ENCODE data around the gene WBP4. TPM values are rescaled to one million over a fixed set of nuclear protein-coding genes. Genes with fewer than 3 reads are reported as not detected.

Gene WBP4
- total and polyA plus RNA-seq, 2 of the 4 experiments (the other 2 are of a cell fraction), result 4.3 to 11.0 TPM

GRCh38 chr13:41075034-41075433, 13.7 kb downstream of the WBP4 start:
- H3K9me3 ChIP-seq (ENCODE audit: control insufficient read depth, insufficient read depth, low read length), result no peaks in the 10 kb centered on the region
- BruUV-seq (replicated peaks), result no TSS peak
- intact Hi-C loops (cut with micrococcal nuclease) (loop anchor here (1.0 to 2.0 kb wide), 3 partner anchors 147 to 582 kb away; partner anchors contain the start of gene NAA16), in situ Hi-C loops (cut with MboI; ENCODE audit: low sequenced_read_pairs) (loop anchor here (10.0 to 25.0 kb wide), 2 partner anchors 150 to 237 kb away; partner anchors contain the start of gene NAA16), dilution Hi-C loops (cut with HindIII; ENCODE audit: low sequenced_read_pairs, unreplicated experiment) (no loop called here)
- ChIA-PET CTCF (interaction anchor here (0.6 kb wide), 1 partner anchor 540 kb away, joined by 3 read pairs; no protein-coding TSS in a partner anchor), POLR2A (ENCODE audit: unreplicated experiment) (no interaction called here)
- no peak overlapping the region for H2BK15ac ChIP-seq (ENCODE audit: low read depth, low read length)
- TF ChIP-seq POLR2A (IDR thresholded peaks at IDR 0.05; ENCODE audit: low read depth, low read length) (no peak), FOS (IDR thresholded peaks at IDR 0.05; ENCODE audit: low read depth, low read length) (no peak), CTCF (conservative IDR thresholded peaks at IDR 0.05; ENCODE audit: low read depth, low read length) (peak; percentile 76), RAD21 (IDR thresholded peaks at IDR 0.05; ENCODE audit: low read length) (peak; percentile 83), CHD1 (IDR thresholded peaks at IDR 0.05; ENCODE audit: low read depth, low read length) (no peak), RCOR1 (IDR thresholded peaks at IDR 0.05; ENCODE audit: insufficient replicate concordance, low read length) (no peak), RFX5 (IDR thresholded peaks at IDR 0.05; ENCODE audit: low read depth, low read length) (no peak), SMC3 (IDR thresholded peaks at IDR 0.05; ENCODE audit: low read depth, low read length) (peak; percentile 62)
- no peak overlapping the region for H3K18ac ChIP-seq (ENCODE audit: low read depth, low read length)
- H3K9ac ChIP-seq (ENCODE audit: low read depth, low read length), result no peak overlapping the region
- no peaks in the 10 kb centered on the region for H3K9me1 ChIP-seq (ENCODE audit: insufficient read depth, low read length)
- no peak overlapping the region for H3K23ac ChIP-seq (ENCODE audit: low read depth, low read length)
- no peak overlapping the region for H2AFZ ChIP-seq (replicated peaks; ENCODE audit: low read length, poor library complexity)
- peak; percentile 59 for ATAC-seq (ENCODE audit: low read depth)
- H3K36me3 ChIP-seq (ENCODE audit: control insufficient read depth, insufficient read depth, low read length), result peaks cover 35% of the 10 kb centered on the region
- H3K14ac ChIP-seq (replicated peaks; ENCODE audit: low read depth, low read length), result no peak overlapping the region
- H3K4ac ChIP-seq (ENCODE audit: low read depth, low read length), result no peak overlapping the region
- H4K8ac ChIP-seq (ENCODE audit: low read depth in 2 of 2, low read length in 2 of 2), result no peak overlapping the region
- H3K4me2 ChIP-seq (ENCODE audit: low read depth, low read length), result no peak overlapping the region
- no peak overlapping the region; the same call in 1 of the 2 replicates for H4K5ac ChIP-seq (ENCODE audit: low read depth, low read length)
- H3K27me3 ChIP-seq (ENCODE audit: control insufficient read depth, insufficient read depth, low read length), result no peaks in the 10 kb centered on the region
- no peaks in the 10 kb centered on the region for H3K4me1 ChIP-seq (ENCODE audit: control insufficient read depth, insufficient read depth, low read length)
- H3K4me3 ChIP-seq (ENCODE audit: insufficient read depth, low read depth, low read length), result no peak overlapping the region
- H2AK9ac ChIP-seq (replicated peaks; ENCODE audit: low read depth, low read length, poor library complexity), result no peak overlapping the region
- H2BK20ac ChIP-seq (ENCODE audit: low read depth, low read length), result no peak overlapping the region
- H3K56ac ChIP-seq (ENCODE audit: extremely low read depth, insufficient read depth, low read length), result no peak overlapping the region
- no CpG with 5 or more reads among the region's 1 CpG for WGBS, 2 experiments (ENCODE audit: extremely low coverage in 2 of 2, insufficient read length in 1 of 2)
- DNase-seq, result peak; percentile 49
- H2BK5ac ChIP-seq (ENCODE audit: low read depth, low read length, poor library complexity, severe bottlenecking), result no peak overlapping the region
- no peak overlapping the region for H3K27ac ChIP-seq (ENCODE audit: insufficient read depth, low read length)
- peaks cover 7 to 11% of the 10 kb centered on the region in 2 experiments; a peak in 3 of 4 replicates for H3K79me1 ChIP-seq (ENCODE audit: low read depth in 1 of 2, low read length in 2 of 2)
- no peak overlapping the region for H2AK5ac ChIP-seq (ENCODE audit: low read depth, low read length)
- H4K20me1 ChIP-seq (ENCODE audit: insufficient read depth, low read length), result no peaks in the 10 kb centered on the region
- H4K91ac ChIP-seq (ENCODE audit: insufficient read depth, low read depth, low read length), result no peak overlapping the region
- H2BK120ac ChIP-seq (ENCODE audit: low read depth, low read length), result no peak overlapping the region

Measured in IMR-90 (cell line).